ENCODE results near the gene C1QTNF3.
"Not testable (repeated sequence)": the region's sequence is repeated elsewhere in the genome, so short reads cannot be mapped to it uniquely, and the experiment has no call there.

DNA sequence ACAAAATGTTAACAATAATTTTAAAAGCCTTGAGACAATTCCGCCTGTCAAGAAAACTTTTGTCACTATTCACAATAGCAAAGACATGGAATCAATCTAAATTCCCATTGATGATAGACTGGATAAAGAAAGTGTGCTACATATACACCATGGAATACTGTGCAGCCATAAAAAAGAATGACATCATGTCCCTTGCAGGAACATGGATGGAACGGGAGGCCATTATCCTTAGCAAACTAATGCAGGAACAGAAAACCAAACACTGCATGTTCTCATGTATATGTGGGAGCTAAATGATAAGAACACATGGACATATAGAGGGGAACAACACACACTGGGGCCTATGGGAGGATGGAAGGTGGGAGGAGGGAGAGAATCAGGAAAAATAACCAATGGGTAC is 12.4 kb downstream of the C1QTNF3 start:
- TF ChIP-seq, protein P1, sequence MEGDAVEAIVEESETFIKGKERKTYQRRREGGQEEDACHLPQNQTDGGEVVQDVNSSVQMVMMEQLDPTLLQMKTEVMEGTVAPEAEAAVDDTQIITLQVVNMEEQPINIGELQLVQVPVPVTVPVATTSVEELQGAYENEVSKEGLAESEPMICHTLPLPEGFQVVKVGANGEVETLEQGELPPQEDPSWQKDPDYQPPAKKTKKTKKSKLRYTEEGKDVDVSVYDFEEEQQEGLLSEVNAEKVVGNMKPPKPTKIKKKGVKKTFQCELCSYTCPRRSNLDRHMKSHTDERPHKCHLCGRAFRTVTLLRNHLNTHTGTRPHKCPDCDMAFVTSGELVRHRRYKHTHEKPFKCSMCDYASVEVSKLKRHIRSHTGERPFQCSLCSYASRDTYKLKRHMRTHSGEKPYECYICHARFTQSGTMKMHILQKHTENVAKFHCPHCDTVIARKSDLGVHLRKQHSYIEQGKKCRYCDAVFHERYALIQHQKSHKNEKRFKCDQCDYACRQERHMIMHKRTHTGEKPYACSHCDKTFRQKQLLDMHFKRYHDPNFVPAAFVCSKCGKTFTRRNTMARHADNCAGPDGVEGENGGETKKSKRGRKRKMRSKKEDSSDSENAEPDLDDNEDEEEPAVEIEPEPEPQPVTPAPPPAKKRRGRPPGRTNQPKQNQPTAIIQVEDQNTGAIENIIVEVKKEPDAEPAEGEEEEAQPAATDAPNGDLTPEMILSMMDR (IDR thresholded peaks at IDR 0.05; ENCODE audit: insufficient read depth, low read length, poor library complexity, severe bottlenecking) = not testable (repeated sequence)
- TF ChIP-seq EZH2phosphoT487 (conservative IDR thresholded peaks at IDR 0.05; ENCODE audit: low read length) = not testable (repeated sequence)
